ENCODE results near the gene HOMER3.

The HOMER3 gene

GRCh38 chr19:18940769-18941627 is at the start of gene HOMER3:
Gene HOMER3, minus strand, starts transcription at chr19:18941217. Its CDS starts 2,235 bp downstream, at chr19:18938982.
- DNase-seq (ENCODE audit: low read depth in 4 of 4, low spot score in 1 of 4) = peak; percentile 55 to 65 (median 62)

GRCh38 chr19:18990128-18990708 is 49.2 kb upstream of the HOMER3 start:
- no peak for DNase-seq (ENCODE audit: low read depth in 4 of 4, low spot score in 1 of 4)

DNA sequence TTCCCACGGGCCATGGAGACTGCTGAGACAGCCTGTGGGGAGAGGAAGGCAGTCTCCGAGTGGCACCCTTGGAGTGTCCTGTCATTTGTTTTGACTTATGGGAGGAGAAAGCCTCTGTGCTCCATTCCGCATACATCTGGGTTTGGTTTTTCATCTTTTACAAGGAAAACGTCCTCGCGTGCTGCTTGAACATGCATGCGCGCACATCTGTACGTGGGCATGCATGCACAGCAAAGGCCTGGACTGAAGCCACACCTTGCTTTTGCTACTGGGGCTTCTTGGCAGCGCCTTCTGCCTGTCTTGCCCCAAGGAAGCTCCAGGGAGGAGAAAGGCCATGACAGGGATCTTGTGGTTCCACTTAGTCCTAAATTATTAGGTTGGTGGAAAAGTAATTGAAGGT is 48.3 kb upstream of the HOMER3 start:
- DNase-seq (ENCODE audit: low read depth in 4 of 4, low spot score in 1 of 4) = no peak

DNA sequence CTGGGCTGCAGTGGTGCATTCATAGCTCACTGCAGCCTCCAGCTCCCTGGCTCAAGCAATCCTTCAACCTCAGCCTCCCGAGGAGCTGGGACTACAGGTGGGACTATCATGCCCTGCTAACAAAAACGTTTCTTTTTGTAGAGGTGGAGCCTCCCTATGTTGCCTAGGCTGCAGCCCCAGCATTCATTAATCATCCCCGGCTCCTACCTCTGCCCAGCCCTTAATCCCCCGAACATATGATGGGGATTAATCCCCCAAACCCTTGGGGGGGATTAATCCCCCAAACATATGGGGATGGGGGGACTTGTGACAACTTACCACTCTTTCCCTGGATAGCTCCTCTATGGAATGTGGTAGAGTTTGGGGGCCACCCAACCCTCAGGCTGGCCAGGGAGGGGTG is 46.4 kb upstream of the HOMER3 start:
- DNase-seq (ENCODE audit: low read depth in 4 of 4, low spot score in 1 of 4) = no peak

DNA sequence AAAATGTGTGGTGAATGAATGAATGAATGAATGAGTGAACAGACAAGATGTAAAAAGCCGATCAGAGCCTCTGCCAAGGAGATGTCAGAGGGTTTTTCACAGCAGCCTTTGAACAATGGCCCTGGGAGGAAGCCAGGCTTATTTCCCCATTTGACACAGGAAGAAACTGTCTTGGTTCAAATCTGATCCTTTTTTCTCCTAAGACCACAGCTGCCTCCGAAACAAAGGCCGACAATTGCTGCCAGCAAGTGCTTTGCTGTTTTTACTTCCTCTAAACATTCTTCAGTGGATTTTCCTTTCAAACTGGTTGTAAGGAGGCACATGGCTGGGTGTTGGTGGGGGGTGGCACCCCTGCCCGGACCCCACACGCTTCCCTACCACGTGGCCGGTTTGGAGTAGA is 44.2 kb upstream of the HOMER3 start:
- no peak for DNase-seq (ENCODE audit: low read depth in 4 of 4, low spot score in 1 of 4)

- DNase-seq (ENCODE audit: low read depth in 4 of 4, low spot score in 1 of 4) = no peak
These were observed 43.2 kb upstream of the HOMER3 start for GRCh38 chr19:18984251-18984650.

GRCh38 chr19:18982669-18983068 is 41.7 kb upstream of the HOMER3 start:
- no peak for DNase-seq (ENCODE audit: low read depth in 4 of 4, low spot score in 1 of 4)

- DNase-seq (ENCODE audit: low read depth in 4 of 4, low spot score in 1 of 4) = no peak
These were observed 39.5 kb upstream of the HOMER3 start for GRCh38 chr19:18980432-18981020.

GRCh38 chr19:18978616-18979015 is 37.6 kb upstream of the HOMER3 start:
- DNase-seq (ENCODE audit: low read depth in 4 of 4, low spot score in 1 of 4) = no peak

DNA sequence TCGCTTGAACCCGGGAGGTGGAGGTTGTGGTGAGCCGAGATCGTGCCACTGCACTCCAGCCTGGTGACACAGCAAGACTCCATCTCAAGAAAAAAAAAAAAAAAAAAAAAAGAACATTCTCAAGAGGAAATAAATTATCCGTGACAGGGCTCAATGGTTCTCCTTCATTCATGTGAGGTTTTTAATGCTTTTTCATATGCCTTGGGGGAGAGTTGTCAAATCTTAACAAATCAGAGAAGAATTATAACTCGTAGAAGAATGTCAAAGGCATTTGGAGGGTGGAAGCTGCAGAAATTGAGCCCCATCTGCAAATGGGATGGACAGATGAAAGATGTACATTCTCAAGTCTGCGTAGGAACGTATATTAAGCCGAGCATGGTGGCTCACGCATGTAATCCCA is 34.9 kb upstream of the HOMER3 start:
- DNase-seq (ENCODE audit: low read depth in 4 of 4, low spot score in 1 of 4) = no peak

DNA sequence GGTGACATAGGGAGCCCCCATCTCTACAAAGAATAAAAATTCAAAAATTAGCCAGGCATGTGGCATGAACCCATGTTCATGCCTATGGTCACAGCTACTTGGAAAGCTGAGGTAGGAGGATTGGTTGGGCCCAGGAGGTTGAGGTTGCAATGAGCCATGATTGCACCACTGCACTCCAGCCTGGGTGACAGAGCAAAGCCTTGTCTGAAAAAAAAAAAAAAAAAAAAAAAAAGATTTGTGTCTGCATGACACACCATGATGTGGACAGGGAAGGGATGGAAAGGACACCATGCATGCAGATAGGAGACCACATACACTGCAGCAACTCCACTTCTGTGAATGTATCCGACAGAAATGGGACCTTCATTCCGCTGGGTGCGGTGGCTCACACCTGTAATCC is 34.0 kb upstream of the HOMER3 start:
- no peak for DNase-seq (ENCODE audit: low read depth in 4 of 4, low spot score in 1 of 4)

- DNase-seq (ENCODE audit: low read depth in 4 of 4, low spot score in 1 of 4) = no peak
These were observed 31.8 kb upstream of the HOMER3 start for GRCh38 chr19:18972851-18973250.

DNA sequence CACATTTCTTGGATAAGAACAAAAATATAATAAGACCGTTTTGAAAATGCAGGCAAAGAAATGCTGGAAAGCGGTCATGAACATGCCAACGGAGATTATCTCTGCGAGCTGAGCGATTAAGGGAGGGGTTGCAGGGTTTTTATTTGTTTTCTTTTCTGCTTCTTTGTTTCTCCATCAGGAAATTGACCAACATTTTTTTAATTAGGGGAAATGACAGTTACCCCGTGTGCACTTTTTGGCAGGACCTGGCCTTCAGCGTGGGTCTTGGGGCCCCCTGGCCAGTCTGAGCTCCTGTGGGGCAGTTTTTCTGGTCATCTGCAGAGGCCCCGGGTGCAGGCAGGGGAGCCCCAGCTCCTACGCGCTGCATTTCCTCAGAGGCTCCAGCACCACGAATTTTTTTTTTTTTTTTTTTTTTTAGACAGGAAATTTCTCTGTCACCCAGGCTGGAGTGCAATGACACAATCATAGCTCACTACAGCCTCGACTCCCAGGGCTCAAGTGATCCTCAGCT is 31.3 kb upstream of the HOMER3 start:
- DNase-seq (ENCODE audit: low read depth in 4 of 4, low spot score in 1 of 4) = no peak

DNA sequence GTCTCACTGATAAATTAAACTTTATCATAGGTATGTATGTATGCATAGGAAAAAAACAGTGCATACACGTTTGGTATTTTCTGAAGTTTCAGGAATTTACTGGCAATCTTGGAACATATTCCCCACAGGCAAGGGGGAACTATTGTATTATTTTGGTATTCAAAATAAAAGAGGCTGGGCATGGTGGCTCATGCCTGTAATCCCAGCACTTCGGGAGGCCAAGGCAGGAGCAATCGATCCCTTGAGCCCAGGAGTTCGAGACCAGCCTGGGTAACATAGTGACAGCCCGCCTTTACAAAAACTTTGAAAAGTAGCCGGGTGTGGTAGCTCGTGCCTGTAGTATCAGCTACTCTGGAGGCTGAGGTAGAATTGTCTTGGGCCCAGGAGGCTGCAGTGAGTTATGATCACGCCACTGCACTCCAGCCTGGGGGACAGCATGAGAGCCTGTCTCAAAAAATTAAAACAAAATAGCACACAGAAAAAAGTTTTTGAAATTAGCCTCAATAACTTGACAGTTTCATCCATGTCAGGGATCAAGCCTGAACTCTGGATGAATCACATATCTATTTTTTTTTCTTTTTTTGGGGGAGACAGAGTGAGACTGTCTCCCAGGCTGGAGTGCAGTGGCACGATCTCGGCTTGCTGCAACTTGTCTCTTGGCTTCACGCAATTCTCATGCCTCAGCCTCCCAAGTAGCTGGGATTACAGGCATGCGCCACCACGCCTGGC is 29.1 kb upstream of the HOMER3 start:
- no peak for DNase-seq (ENCODE audit: low read depth in 4 of 4, low spot score in 1 of 4)

- DNase-seq (ENCODE audit: low read depth in 4 of 4, low spot score in 1 of 4) = no peak
These were observed 26.5 kb upstream of the HOMER3 start for GRCh38 chr19:18967358-18968146.

GRCh38 chr19:18966307-18966706 is 25.3 kb upstream of the HOMER3 start:
- DNase-seq (ENCODE audit: low read depth in 4 of 4, low spot score in 1 of 4) = no peak

- no peak for DNase-seq (ENCODE audit: low read depth in 4 of 4, low spot score in 1 of 4)
These were observed 23.1 kb upstream of the HOMER3 start for GRCh38 chr19:18964121-18964520.

DNA sequence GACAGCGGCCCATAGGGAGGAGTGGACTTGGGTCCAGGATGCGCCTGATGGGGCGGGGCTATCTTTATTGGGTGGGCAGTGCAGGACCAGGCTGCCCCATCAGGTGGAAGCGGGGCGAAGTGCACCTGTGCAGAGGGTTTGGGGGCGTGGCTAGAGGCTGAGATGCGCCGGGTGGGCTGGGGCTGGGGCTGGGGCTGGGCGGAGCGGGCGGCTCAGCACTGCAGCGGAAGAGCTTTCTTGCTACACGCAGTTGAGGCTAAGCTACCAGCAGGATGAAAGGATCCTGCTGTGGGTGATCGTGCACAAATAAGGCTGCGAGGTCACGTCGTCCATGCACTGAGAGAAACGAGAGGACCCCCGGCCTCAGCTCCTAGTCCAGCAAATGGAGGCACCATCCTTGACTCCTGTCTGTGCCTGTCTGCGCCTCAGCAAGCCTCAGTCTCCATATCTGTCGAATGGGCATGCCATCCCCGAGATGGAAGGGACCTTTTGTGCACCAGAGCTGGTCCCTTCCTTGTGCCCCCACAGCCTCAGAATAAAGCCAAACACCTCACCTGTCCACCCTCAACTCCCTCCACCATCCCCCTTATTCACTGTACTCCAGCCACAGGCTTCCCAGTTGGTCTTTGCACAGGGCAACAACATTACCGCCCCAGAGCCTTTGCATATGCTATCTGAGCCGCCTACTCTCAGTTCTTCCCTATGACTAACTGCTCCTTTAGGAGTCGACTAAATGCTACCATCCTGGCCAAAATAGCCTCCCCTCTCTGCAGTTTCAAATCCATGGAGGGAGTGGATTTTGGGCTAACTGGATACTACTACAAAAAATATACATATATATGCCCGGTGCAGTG is 21.0 kb upstream of the HOMER3 start:
- DNase-seq (ENCODE audit: low read depth in 4 of 4, low spot score in 1 of 4) = no peak

GRCh38 chr19:18960370-18960769 is 19.4 kb upstream of the HOMER3 start:
- no peak for DNase-seq (ENCODE audit: low read depth in 4 of 4, low spot score in 1 of 4)

DNA sequence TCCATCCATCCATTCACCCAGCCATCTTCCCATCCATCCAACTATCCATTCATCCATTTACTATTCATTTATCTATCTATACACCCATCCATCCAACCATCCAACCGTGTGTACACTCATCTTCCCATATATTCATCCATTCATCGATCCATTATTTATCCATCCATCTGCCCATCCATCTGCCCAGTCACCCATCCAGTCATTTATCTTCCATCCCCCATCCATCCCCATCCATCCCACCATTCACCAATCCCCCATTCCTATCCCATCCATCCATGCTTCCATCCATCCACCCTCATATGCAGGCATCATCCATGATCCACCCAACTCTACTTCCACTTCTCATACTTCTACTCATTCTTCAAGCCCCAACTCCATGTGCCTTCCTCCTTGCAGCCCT is 14.0 kb upstream of the HOMER3 start:
- no peak for DNase-seq (ENCODE audit: low read depth in 4 of 4, low spot score in 1 of 4)
